ENCODE data around the gene ABI1. TPM values are rescaled to one million over a fixed set of nuclear protein-coding genes. Genes with fewer than 3 reads are reported as not detected.

ABI1 gene
- total and polyA plus RNA-seq, 9 of the 15 experiments (the other 6 are each of a cell fraction or from before 2014, with no cell fraction given) = 22.1 to 52.3 (median 39.0) TPM

DNA sequence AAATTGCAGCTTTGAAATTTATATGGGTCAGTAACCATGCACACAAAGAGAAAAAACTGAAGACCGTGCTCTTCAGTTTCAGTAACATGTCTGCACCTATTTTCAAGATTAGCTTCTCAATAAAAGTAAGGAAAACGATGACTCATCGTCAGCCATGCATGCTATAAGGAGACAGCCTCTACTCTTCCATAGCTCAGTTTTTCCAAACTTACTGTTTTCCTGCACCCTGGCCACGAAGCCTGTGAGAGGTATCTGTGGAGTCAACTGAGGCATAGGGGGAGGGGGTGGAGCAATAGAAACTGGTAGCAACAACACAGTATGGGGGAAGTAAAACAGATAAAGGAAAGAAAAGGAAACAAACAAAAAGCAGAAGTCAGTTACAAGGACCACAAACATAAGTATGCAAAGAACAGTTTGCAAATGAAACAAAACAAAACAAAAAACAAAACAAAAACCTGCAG lies 105.3 kb downstream of the ABI1 start:
- peak overlapping the region; percentile 49; the same call in 2 of the 3 replicates for H3K27ac ChIP-seq (ENCODE audit: extremely low read depth, low read depth, low read length)
- peak; percentile 29 for FAIRE-seq
- 0 out of 2 replicates have a peak overlapping the region, but pooled peaks have one; percentile 17 for H3K4me2 ChIP-seq (ENCODE audit: insufficient read depth, low read length)
- CTCF ChIA-PET (ENCODE audit: low intra/inter-chr PET ratio) = no interaction called here
- POLR2A ChIA-PET = interaction anchor here (0.8 kb wide), 1 partner anchor 16 kb away, joined by 3 read pairs; no protein-coding TSS in a partner anchor
- H3K4me3 ChIP-seq = no peak overlapping the region
- H3K79me2 ChIP-seq (ENCODE audit: control insufficient read depth, insufficient read depth, low read length) = no peaks in the 10 kb centered on the region
- peaks cover 45% of the 10 kb centered on the region; the same call in 2 of the 3 replicates for H3K36me3 ChIP-seq (ENCODE audit: control insufficient read depth, insufficient read depth, low read length)
- BruUV-seq (replicated peaks) = no TSS peak
- DNase-seq (ENCODE audit: extremely low read depth in 1 of 4, low spot score in 3 of 4) = peak in 2 of 4 experiments; percentile 17 to 33
- peaks cover 0 to 6% of the 10 kb centered on the region in 2 experiments; a peak in 3 of 5 replicates for H3K4me1 ChIP-seq (replicated peaks in 1 of 2; ENCODE audit: control insufficient read depth in 2 of 2, insufficient read depth in 2 of 2, low read length in 2 of 2)
- H3K27me3 ChIP-seq (ENCODE audit: control insufficient read depth in 2 of 2, insufficient read depth in 2 of 2, low read length in 2 of 2) = no peaks in the 10 kb centered on the region
- 19% methylated on average over 4 of the region's 4 CpGs for WGBS (ENCODE audit: insufficient coverage, low coverage, missing lambda C conversion rate)
- no peaks in the 10 kb centered on the region for H4K20me1 ChIP-seq (replicated peaks; ENCODE audit: control insufficient read depth, insufficient read depth, low read length)
- no peaks in the 10 kb centered on the region for H3K9me3 ChIP-seq (replicated peaks; ENCODE audit: control insufficient read depth, insufficient read depth, low read depth, low read length)
- peak; percentile 54 for ATAC-seq
- no peaks in the 10 kb centered on the region for H3K9me1 ChIP-seq (ENCODE audit: control insufficient read depth, insufficient read depth, low read length)
- H2AFZ ChIP-seq (ENCODE audit: low read depth, low read length) = peak overlapping the region; percentile 49; the same call in 1 of the 2 replicates
- 0 out of 4 replicates have a peak overlapping the region, but pooled peaks of 1 of the 2 experiments have one; percentile 9 for H3K9ac ChIP-seq (ENCODE audit: insufficient read depth in 1 of 2, low read depth in 2 of 2, low read length in 2 of 2)
- intact Hi-C loops (cut with micrococcal nuclease) (loop anchor here (5.0 kb wide), 1 partner anchor 107 kb away; the partner anchor contains the start of gene ABI1), in situ Hi-C loops (cut with MboI) (no loop called here)
- TF ChIP-seq FOXK2 (conservative IDR thresholded peaks at IDR 0.05 in 1 of 2, IDR thresholded peaks at IDR 0.05 in 1 of 2; ENCODE audit: low read depth in 2 of 2) (peak; percentile 40 to 63; a peak in 1 of 4 replicates), NFE2 (IDR thresholded peaks at IDR 0.05; ENCODE audit: low read depth) (peak; percentile 79)
- TF ChIP-seq, protein P1, sequence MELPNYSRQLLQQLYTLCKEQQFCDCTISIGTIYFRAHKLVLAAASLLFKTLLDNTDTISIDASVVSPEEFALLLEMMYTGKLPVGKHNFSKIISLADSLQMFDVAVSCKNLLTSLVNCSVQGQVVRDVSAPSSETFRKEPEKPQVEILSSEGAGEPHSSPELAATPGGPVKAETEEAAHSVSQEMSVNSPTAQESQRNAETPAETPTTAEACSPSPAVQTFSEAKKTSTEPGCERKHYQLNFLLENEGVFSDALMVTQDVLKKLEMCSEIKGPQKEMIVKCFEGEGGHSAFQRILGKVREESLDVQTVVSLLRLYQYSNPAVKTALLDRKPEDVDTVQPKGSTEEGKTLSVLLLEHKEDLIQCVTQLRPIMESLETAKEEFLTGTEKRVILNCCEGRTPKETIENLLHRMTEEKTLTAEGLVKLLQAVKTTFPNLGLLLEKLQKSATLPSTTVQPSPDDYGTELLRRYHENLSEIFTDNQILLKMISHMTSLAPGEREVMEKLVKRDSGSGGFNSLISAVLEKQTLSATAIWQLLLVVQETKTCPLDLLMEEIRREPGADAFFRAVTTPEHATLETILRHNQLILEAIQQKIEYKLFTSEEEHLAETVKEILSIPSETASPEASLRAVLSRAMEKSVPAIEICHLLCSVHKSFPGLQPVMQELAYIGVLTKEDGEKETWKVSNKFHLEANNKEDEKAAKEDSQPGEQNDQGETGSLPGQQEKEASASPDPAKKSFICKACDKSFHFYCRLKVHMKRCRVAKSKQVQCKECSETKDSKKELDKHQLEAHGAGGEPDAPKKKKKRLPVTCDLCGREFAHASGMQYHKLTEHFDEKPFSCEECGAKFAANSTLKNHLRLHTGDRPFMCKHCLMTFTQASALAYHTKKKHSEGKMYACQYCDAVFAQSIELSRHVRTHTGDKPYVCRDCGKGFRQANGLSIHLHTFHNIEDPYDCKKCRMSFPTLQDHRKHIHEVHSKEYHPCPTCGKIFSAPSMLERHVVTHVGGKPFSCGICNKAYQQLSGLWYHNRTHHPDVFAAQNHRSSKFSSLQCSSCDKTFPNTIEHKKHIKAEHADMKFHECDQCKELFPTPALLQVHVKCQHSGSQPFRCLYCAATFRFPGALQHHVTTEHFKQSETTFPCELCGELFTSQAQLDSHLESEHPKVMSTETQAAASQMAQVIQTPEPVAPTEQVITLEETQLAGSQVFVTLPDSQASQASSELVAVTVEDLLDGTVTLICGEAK (IDR thresholded peaks at IDR 0.05) = peak; percentile 13; the same call in 1 of the 2 replicates
- TF ChIP-seq, protein P1 (CRISPR knock-in tag; IDR thresholded peaks at IDR 0.05) = no peak
- TF ChIP-seq, protein P2, sequence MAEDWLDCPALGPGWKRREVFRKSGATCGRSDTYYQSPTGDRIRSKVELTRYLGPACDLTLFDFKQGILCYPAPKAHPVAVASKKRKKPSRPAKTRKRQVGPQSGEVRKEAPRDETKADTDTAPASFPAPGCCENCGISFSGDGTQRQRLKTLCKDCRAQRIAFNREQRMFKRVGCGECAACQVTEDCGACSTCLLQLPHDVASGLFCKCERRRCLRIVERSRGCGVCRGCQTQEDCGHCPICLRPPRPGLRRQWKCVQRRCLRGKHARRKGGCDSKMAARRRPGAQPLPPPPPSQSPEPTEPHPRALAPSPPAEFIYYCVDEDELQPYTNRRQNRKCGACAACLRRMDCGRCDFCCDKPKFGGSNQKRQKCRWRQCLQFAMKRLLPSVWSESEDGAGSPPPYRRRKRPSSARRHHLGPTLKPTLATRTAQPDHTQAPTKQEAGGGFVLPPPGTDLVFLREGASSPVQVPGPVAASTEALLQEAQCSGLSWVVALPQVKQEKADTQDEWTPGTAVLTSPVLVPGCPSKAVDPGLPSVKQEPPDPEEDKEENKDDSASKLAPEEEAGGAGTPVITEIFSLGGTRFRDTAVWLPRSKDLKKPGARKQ (CRISPR knock-in tag; IDR thresholded peaks at IDR 0.05) = no peak
- TF ChIP-seq, protein P3, sequence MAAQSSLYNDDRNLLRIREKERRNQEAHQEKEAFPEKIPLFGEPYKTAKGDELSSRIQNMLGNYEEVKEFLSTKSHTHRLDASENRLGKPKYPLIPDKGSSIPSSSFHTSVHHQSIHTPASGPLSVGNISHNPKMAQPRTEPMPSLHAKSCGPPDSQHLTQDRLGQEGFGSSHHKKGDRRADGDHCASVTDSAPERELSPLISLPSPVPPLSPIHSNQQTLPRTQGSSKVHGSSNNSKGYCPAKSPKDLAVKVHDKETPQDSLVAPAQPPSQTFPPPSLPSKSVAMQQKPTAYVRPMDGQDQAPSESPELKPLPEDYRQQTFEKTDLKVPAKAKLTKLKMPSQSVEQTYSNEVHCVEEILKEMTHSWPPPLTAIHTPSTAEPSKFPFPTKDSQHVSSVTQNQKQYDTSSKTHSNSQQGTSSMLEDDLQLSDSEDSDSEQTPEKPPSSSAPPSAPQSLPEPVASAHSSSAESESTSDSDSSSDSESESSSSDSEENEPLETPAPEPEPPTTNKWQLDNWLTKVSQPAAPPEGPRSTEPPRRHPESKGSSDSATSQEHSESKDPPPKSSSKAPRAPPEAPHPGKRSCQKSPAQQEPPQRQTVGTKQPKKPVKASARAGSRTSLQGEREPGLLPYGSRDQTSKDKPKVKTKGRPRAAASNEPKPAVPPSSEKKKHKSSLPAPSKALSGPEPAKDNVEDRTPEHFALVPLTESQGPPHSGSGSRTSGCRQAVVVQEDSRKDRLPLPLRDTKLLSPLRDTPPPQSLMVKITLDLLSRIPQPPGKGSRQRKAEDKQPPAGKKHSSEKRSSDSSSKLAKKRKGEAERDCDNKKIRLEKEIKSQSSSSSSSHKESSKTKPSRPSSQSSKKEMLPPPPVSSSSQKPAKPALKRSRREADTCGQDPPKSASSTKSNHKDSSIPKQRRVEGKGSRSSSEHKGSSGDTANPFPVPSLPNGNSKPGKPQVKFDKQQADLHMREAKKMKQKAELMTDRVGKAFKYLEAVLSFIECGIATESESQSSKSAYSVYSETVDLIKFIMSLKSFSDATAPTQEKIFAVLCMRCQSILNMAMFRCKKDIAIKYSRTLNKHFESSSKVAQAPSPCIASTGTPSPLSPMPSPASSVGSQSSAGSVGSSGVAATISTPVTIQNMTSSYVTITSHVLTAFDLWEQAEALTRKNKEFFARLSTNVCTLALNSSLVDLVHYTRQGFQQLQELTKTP (IDR thresholded peaks at IDR 0.05; ENCODE audit: low read depth in 1 of 2, partially characterized antibody in 2 of 2) = peak in 1 of 2 experiments; percentile 36
